AG04450 (cell line): ENCODE results near the gene TANGO2. TPM values are rescaled to one million over a fixed set of nuclear protein-coding genes. Genes with fewer than 3 reads are reported as not detected.

Experiments used
- CTCF ChIA-PET: fragments of 300-600, 350-600 bp; formaldehyde crosslinking; extraction: SDS; loops from one replicate; lab custom pipeline; 2022; ENCODE audit warnings: antibody characterized with exemption, inconsistent platforms; lab: Charles Lee
- POLR2A ChIA-PET: fragments of 350-600 bp; formaldehyde crosslinking; extraction: SDS; loops from one replicate; lab custom pipeline; 2021; ENCODE audit warnings: antibody characterized with exemption, inconsistent platforms; lab: Yijun Ruan, JAX
- DNase-seq: peaks from one replicate; pipeline ENCODE4 v3.0.0-alpha.2; 2011; ENCODE audit warnings: low read depth, low spot score
- H3K27ac ChIP-seq: one replicate; pipeline ENCODE4 v1.5.1; 2012; ENCODE audit warnings: low read depth, low read length, control low read depth
- H3K27me3 ChIP-seq: one replicate; pipeline ENCODE4 v1.6.0; 2012; ENCODE audit warnings: low read length; ENCODE audit not compliant: control insufficient read depth, insufficient read depth
- H3K4me3 ChIP-seq: 2 replicates; pipeline ENCODE4 v1.5.1; 2011; ENCODE audit warnings: mild to moderate bottlenecking, low read depth, low read length, control low read depth
- H3K9me3 ChIP-seq: 2 replicates; pipeline ENCODE4 v1.5.1; 2012; ENCODE audit warnings: low read length; ENCODE audit not compliant: control insufficient read depth, insufficient read depth
- polyA plus RNA-seq: library from polyadenylated mRNA; depleted of rRNA; stranded (reverse); fragments of >200 nt; gene quantifications from 2 replicates; pipeline ENCODE4 v1.2.3, GENCODE V29; 2011
- TF ChIP-seq, protein P1 (sequence below): IDR thresholded peaks from 2 replicates; pipeline ENCODE4 v1.5.1; 2011; ENCODE audit warnings: low read depth, low read length, control low read depth, inconsistent platforms

Gene TANGO2
- polyA plus RNA-seq, 1 experiment = 21.3 TPM

DNA sequence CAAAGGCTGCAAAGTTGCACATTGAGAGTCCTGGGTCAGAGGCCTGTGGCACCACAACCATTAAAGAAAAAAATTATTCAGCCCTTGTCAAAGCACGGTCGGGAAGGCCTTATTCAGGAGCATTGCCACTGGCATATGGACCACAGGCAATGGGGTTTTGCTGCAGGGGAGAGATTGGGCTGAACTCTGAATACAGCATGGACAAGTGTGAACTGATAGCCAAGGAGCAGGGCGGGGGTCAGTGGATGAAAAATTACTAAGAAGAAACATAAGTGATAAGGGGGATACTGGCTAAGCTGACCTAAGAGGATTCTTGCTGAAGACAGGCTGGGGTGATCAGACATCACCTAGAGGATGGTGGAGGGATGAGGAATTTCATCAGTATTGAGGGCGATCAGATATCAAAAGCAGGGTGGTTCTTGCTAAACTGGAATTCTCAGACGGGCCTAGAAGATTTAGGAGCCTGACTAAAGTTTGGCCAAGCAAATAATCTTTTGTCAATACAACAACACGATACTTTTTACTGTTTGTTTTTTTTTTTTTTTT, 55.8 kb downstream of the TANGO2 start:
- CTCF ChIA-PET = no interaction called here
- DNase-seq = no peak
- TF ChIP-seq, protein P1, sequence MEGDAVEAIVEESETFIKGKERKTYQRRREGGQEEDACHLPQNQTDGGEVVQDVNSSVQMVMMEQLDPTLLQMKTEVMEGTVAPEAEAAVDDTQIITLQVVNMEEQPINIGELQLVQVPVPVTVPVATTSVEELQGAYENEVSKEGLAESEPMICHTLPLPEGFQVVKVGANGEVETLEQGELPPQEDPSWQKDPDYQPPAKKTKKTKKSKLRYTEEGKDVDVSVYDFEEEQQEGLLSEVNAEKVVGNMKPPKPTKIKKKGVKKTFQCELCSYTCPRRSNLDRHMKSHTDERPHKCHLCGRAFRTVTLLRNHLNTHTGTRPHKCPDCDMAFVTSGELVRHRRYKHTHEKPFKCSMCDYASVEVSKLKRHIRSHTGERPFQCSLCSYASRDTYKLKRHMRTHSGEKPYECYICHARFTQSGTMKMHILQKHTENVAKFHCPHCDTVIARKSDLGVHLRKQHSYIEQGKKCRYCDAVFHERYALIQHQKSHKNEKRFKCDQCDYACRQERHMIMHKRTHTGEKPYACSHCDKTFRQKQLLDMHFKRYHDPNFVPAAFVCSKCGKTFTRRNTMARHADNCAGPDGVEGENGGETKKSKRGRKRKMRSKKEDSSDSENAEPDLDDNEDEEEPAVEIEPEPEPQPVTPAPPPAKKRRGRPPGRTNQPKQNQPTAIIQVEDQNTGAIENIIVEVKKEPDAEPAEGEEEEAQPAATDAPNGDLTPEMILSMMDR = no peak
- Histone ChIP-seq H3K4me3 (no peak overlapping the region), H3K9me3 (no peaks in the 10 kb centered on the region; the same call in 1 of the 2 replicates), H3K27me3 (no peaks in the 10 kb centered on the region), H3K27ac (no peak overlapping the region)
- POLR2A ChIA-PET = interaction anchor here (0.7 kb wide), 1 partner anchor 108 kb away, joined by 4 read pairs; no protein-coding TSS in a partner anchor

DNA sequence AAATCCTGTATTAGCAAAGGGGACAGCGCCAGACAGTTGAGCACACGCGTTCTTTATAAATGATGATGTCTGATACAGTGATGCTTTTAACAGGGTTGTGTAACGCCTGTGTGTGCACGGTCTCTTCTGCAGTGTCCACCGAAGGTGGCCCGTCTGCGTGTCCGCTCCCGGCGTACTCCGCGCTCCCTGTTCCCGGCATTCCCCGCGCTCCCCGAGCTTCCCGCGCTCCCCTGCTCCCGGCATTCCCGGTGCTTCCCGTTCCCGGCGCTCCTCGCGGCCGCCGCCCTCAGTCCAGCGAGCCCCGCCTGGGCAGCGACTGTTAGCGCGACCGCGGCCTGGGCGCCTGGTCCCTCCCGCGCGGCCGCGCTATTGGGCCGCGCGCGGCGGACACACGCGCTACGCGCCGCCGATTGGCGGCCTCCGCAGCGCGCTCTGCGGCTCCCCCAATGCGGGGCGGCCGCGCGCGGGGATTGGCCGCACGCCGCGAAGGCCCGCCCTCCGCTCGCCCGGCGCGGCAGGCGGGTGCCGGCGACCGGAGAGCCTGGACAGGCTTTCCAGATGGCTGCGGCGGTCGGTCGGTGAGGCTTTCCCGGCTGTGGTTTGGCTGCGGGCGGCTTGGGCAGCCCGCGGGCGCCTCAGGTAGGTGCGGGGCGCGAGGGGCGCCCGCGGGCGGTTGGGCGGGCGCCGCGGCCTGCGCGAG, 59.0 kb downstream of the TANGO2 start, which contains the start of gene DGCR8:
Gene DGCR8, plus strand, starts transcription at position 497 of the 700 bp plus-strand sequence. CDS start 5,723 bp downstream, outside the sequence.
- Histone ChIP-seq H3K27me3 (no peaks in the 10 kb centered on the region), H3K4me3 (peak within 1 kb of the TSS; percentile 85), H3K27ac (peak within 1 kb of the TSS; percentile 86), H3K9me3 (no peaks in the 10 kb centered on the region; the same call in 1 of the 2 replicates)
- DNase-seq = peak; percentile 78
- TF ChIP-seq, protein P1 = no peak
- POLR2A ChIA-PET = interaction anchor here (0.6 kb wide), 2 partner anchors 31 to 37 kb away, joined by 3 read pairs; partner anchors contain the start of gene TRMT2A
- CTCF ChIA-PET = no interaction called here

DNA sequence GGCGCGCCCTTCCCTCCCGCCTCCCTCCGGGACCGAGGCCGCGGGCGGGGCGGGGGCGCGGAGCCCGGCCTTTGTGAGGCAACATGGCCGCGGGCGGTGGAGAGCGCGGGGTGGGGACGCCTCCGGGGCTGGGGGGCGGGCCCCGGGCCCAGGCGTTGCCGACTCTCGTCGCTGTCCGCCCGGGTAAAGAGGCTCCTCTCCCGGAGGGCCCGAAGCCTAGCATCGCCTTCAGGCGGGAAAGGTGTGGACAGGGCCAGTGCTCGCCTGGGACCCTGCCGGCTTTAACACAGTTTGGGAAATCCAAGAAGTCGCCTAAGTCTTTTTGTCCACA, 59.5 kb downstream of the TANGO2 start:
- CTCF ChIA-PET = no interaction called here
- POLR2A ChIA-PET = interaction anchor here (1.3 kb wide), 1 partner anchor 10 kb away, joined by 3 read pairs; no protein-coding TSS in a partner anchor
- Histone ChIP-seq H3K27ac (peak overlapping the region; percentile 86), H3K9me3 (no peaks in the 10 kb centered on the region; the same call in 1 of the 2 replicates), H3K27me3 (no peaks in the 10 kb centered on the region), H3K4me3 (peak overlapping the region; percentile 85)
- no peak for DNase-seq
- TF ChIP-seq, protein P1 = no peak

DNA sequence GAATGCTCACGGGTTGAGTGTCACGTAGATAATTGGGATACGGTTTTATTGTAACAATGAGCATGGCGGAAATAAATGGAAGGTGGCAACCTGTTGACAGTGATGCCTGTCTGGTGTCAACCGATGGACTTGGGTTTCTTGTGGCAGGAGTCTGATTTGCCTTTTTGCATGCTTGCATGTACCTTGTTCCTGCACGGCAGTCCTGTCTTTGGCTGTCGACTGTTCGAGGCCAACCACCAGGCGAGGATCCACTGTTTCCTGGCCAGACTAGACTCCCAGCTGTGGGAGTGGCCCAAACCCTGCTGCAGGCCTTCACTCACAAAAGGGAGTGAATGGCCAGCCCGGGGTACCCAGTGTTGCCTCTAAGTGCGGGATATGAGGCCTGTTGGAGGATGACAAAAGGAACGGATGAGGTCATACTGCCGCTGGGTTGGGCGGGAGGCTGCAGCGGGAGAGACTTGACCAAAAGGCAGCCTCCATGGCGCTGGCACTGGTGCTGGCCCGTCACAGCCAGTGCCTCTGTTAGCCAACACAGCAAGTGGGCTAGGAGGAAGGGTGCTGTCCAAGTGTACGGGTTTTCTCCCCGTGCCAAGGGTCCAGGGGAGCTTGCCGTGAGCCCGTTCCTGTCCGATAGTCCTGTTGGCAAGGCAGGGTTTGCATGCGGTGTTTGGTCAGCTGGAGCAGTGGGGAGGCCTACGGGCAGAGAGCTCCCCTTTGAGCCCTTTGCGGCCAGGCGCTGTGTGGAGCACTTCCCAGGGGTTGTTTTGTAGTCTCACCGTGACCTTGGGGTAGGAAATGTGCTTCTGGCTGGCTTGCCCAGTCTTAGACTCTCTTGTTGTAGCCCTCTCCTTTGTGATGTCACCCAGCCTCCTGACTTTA, 60.1 kb downstream of the TANGO2 start:
- CTCF ChIA-PET = no interaction called here
- POLR2A ChIA-PET = interaction anchor here (1.2 to 1.3 kb wide), 2 partner anchors 9 to 11 kb away, joined by 3 to 8 read pairs; no protein-coding TSS in a partner anchor

More for the DNA sequence above, 60.1 kb downstream of the TANGO2 start:
- peak; percentile 16 for DNase-seq
- no peaks in the 10 kb centered on the region; the same call in 1 of the 2 replicates for H3K9me3 ChIP-seq
- H3K27ac ChIP-seq = peak overlapping the region; percentile 86
- TF ChIP-seq, protein P1 = 0 out of 2 replicates have a peak, but pooled peaks have one; percentile 2
- peak overlapping the region; percentile 85 for H3K4me3 ChIP-seq
- H3K27me3 ChIP-seq = no peaks in the 10 kb centered on the region
